Testis (tissue), 3 donors: ENCODE data around the gene DIAPH3. TPM values are rescaled to one million over a fixed set of nuclear protein-coding genes. Genes with fewer than 3 reads are reported as not detected.

Source experiments
- DNase-seq: peaks from one replicate; pipeline ENCODE4 v3.0.0-alpha.2; 2019
- H3K27ac ChIP-seq, 2 donors: fragments of 200-600 bp; sonication (generic); one replicate each; pipeline ENCODE4 v1.5.1; 2019
- H3K27me3 ChIP-seq: fragments of 200-600 bp; sonication (generic); one replicate; pipeline ENCODE4 v1.5.1; 2019
- H3K36me3 ChIP-seq: fragments of 200-600 bp; sonication (generic); one replicate; pipeline ENCODE4 v1.5.1; 2017; ENCODE audit warnings: low read depth; ENCODE audit errors: missing control alignments
- H3K4me1 ChIP-seq: fragments of 200-600 bp; sonication (generic); one replicate; pipeline ENCODE4 v1.5.1; 2019
- H3K4me3 ChIP-seq, 2 donors: fragments of 200-600 bp; sonication (generic); one replicate each; pipeline ENCODE4 v1.5.1; 2017 to 2019
- H3K9me3 ChIP-seq: fragments of 200-600 bp; sonication (generic); one replicate; pipeline ENCODE4 v1.5.1; 2017
- POLR2A ChIP-seq: fragments of 450-650 bp; IDR thresholded peaks from one replicate; pipeline ENCODE4 v1.6.1; 2017; ENCODE audit warnings: antibody characterized with exemption, mild to moderate bottlenecking, moderate library complexity
- WGBS, 2 donors: methylation state at CpG; one replicate each; pipeline ENCODE4 v1.1.5; 2018; 5-methylcytosine and 5-hydroxymethylcytosine counted together
- intact Hi-C: fragments of 100-400 bp; cut with DNase I; formaldehyde crosslinking; loops from one replicate; pipeline ENCODE4 v1.15.1; 2023; ENCODE audit warnings: low total_unique reads
- polyA plus RNA-seq: library from polyadenylated mRNA; stranded (reverse); fragments of 350-450 nt; fragmentation: Illumina TruSeq; extraction: RNeasy Lipid Tissue Mini Kit (QIAGEN cat#74804); gene quantifications from one replicate; pipeline ENCODE4 v1.2.3, GENCODE V29; 2014; ENCODE audit warnings: low read depth, low replicate concordance; ENCODE audit not compliant: insufficient read depth
- total RNA-seq, 2 donors: library from RNA; depleted of rRNA; stranded (reverse); fragments of >200 nt; gene quantifications; one replicate each; pipeline ENCODE4 v1.2.3, GENCODE V29; 2016
- TF ChIP-seq, protein P1 (sequence below), 3 experiments: fragments of 450-650 bp in 2 of 3; fragments of 200-600 bp in 1 of 3; sonication (generic) in 1 of 3; IDR thresholded peaks; one replicate each; pipeline ENCODE4 v1.5.1; 2016 to 2019; ENCODE audit warnings: antibody characterized with exemption in 3 of 3, mild to moderate bottlenecking in 2 of 3, moderate library complexity in 1 of 3

DIAPH3 gene
- total and polyA plus RNA-seq, 3 donors from 2014 or later: 12.5 to 30.3 (median 18.7) TPM

DNA sequence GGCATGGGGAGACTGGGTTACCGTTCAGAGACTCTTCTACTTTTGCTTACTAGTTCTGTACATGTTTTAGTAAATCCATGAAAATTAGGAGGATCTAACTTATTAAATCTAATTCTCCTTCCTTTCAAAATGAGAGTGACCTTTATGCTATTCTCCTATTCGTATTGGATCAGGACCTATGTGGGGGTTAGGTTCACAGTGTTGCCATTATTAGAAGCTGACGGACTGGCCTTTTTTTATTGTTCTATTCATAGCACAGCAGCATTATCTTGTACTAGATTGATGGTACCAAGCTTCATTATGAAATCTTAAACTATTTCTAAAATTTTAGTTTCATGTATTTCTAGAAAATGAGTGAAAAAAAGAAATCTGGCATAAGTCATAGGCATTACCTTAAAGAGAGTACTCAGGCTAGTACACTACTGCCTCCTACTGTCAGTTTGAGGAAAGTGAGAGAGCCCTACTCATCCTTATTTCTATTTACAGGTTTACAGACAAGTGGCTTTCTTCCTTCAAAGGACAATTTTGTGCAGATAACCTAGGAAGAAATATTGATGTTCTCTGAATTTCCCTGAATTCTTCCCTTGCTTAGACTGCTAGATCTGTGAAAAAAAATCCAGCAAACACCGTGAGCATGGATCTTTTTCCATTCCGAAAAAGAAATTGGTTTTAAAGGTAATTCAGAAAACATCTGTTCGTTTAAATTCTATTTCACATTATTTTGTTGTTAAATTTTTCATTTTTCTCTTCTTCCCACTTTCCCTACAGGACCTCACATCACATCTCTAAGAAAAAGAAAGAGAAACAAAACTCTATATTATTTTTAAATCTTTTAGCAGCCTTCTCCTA is 485.5 kb downstream of the DIAPH3 start:
- H3K36me3 ChIP-seq: no peaks in the 10 kb centered on the region
- no peaks in the 10 kb centered on the region for H3K27me3 ChIP-seq
- peak; percentile 16 for DNase-seq
- no peak overlapping the region for H3K4me3 ChIP-seq
- 70 to 71% methylated on average over 6 of the region's 6 CpGs for WGBS, 2 donors
- intact Hi-C loops: loop anchor here (10.0 kb wide), 1 partner anchor 283 kb away; no protein-coding TSS in a partner anchor
- H3K4me1 ChIP-seq: no peaks in the 10 kb centered on the region
- no peak overlapping the region for H3K27ac ChIP-seq
- H3K9me3 ChIP-seq: no peaks in the 10 kb centered on the region
- TF ChIP-seq, protein P1, sequence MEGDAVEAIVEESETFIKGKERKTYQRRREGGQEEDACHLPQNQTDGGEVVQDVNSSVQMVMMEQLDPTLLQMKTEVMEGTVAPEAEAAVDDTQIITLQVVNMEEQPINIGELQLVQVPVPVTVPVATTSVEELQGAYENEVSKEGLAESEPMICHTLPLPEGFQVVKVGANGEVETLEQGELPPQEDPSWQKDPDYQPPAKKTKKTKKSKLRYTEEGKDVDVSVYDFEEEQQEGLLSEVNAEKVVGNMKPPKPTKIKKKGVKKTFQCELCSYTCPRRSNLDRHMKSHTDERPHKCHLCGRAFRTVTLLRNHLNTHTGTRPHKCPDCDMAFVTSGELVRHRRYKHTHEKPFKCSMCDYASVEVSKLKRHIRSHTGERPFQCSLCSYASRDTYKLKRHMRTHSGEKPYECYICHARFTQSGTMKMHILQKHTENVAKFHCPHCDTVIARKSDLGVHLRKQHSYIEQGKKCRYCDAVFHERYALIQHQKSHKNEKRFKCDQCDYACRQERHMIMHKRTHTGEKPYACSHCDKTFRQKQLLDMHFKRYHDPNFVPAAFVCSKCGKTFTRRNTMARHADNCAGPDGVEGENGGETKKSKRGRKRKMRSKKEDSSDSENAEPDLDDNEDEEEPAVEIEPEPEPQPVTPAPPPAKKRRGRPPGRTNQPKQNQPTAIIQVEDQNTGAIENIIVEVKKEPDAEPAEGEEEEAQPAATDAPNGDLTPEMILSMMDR (IDR thresholded peaks at IDR 0.05): peak; percentile 45 to 52 (median 50)
- no peak for TF ChIP-seq POLR2A

DNA sequence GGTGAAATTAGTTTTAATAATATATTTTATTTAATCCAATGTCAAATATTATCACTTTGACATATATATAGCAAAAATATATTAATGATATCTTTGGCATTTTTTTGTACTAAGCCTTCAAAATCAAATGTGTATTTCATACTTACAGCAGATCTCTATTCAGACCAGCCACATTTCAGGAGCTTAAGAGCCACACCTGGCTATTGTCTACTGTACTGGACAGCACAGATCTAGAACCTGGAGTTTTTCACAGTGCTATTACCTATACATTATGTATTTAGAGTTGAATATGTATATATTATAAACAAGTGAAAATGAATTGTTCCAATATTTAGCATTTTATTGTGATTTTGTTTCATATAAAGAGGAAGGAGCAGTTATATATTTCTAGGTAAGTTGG is 486.3 kb downstream of the DIAPH3 start:
- H3K4me3 ChIP-seq: no peak overlapping the region
- H3K27ac ChIP-seq: no peak overlapping the region
- no peaks in the 10 kb centered on the region for H3K36me3 ChIP-seq
- TF ChIP-seq, protein P1 (IDR thresholded peaks at IDR 0.05): no peak
- no peak for TF ChIP-seq POLR2A
- no peak for DNase-seq
- H3K4me1 ChIP-seq: no peaks in the 10 kb centered on the region
- no peaks in the 10 kb centered on the region for H3K27me3 ChIP-seq
- intact Hi-C loops: loop anchor here (10.0 kb wide), 1 partner anchor 283 kb away; no protein-coding TSS in a partner anchor
- H3K9me3 ChIP-seq: no peaks in the 10 kb centered on the region

DNA sequence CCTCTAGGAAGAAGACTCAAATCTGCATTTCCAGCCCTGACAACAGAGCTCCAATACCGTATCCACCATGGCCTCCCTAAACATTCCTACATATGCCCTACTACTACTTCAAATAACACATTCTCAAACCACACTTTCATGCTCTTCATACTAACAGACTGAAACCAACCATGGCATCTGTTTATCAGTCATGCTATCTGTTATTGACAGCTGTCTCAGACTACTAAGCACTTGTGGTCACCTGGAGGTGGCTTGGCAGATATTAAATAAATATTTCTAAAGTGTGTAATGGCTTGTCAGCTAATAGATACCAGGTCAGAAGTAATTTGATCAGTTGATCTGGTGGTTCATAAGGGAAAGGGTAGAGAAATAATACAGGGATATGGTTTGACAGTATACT is 489.1 kb downstream of the DIAPH3 start:
- Histone ChIP-seq H3K9me3 (no peaks in the 10 kb centered on the region), H3K36me3 (no peaks in the 10 kb centered on the region), H3K4me3 (no peak overlapping the region), H3K4me1 (no peaks in the 10 kb centered on the region), H3K27me3 (no peaks in the 10 kb centered on the region), H3K27ac (no peak overlapping the region)
- no peak for DNase-seq
- intact Hi-C loops: loop anchor here (10.0 kb wide), 1 partner anchor 280 kb away; no protein-coding TSS in a partner anchor
- 96 to 100% methylated on average over 1 of the region's 1 CpG for WGBS, 2 donors
- TF ChIP-seq, protein P1 (IDR thresholded peaks at IDR 0.05): no peak
- TF ChIP-seq POLR2A: no peak

DNA sequence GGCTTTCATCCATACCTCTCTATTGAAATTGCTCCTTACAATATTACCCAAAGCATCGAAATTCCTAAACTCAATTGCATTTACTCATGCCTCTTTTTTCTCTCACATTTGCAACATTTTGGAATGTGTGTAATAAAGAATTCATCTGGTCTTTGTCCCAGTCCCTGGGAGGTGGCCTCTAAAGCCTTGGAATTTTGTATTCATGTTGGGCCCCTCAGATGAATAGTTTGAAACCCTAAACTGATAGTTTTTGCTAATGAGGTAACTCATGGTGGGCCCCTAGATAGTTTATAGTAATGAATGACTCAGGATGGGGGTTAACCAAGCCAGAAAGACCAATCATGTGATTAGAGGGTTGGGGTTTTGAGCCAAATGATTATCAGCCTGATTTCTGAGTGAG is 490.4 kb downstream of the DIAPH3 start:
- whole genome bisulfite sequencing, 2 donors: 91 to 100% methylated on average over 1 of the region's 1 CpG
- no peaks in the 10 kb centered on the region for H3K27me3 ChIP-seq
- intact Hi-C loops: loop anchor here (10.0 kb wide), 1 partner anchor 278 kb away; no protein-coding TSS in a partner anchor
- H3K9me3 ChIP-seq: no peaks in the 10 kb centered on the region
- H3K4me3 ChIP-seq: no peak overlapping the region
- H3K4me1 ChIP-seq: no peaks in the 10 kb centered on the region
- no peaks in the 10 kb centered on the region for H3K36me3 ChIP-seq
- H3K27ac ChIP-seq: no peak overlapping the region
- TF ChIP-seq POLR2A: no peak
- TF ChIP-seq, protein P1 (IDR thresholded peaks at IDR 0.05): no peak
- DNase-seq: no peak
